ENCODE results near the gene RPS6KC1.

RPS6KC1 gene

GRCh38 chr1:213119794-213120193 lies 68.8 kb downstream of the RPS6KC1 start:
- no peak for TF ChIP-seq EZH2phosphoT487 (IDR thresholded peaks at IDR 0.05; ENCODE audit: borderline replicate concordance)
- Histone ChIP-seq H3K4me3 (ENCODE audit: low read length, poor library complexity, severe bottlenecking) (no peak overlapping the region), H3K9ac (ENCODE audit: low read depth, low read length, poor library complexity, severe bottlenecking) (no peak overlapping the region), H3K4me2 (ENCODE audit: low read depth, low read length, poor library complexity, severe bottlenecking) (no peak overlapping the region), H3K79me2 (ENCODE audit: insufficient read depth, low read length) (no peaks in the 10 kb centered on the region), H3K9me3 (ENCODE audit: insufficient read depth, low read depth, low read length) (no peaks in the 10 kb centered on the region), H3K4me1 (ENCODE audit: insufficient read depth, low read length, poor library complexity, severe bottlenecking) (no peaks in the 10 kb centered on the region), H3F3A (ENCODE audit: low read depth) (no peaks in the 10 kb centered on the region), H3K36me3 (ENCODE audit: insufficient read depth, low read length) (no peaks in the 10 kb centered on the region), H3K27me3 (ENCODE audit: insufficient read depth, low read length, poor library complexity, severe bottlenecking) (no peaks in the 10 kb centered on the region), H2AFZ (ENCODE audit: low read length) (no peak overlapping the region), H4K20me1 (ENCODE audit: insufficient read depth, low read length, poor library complexity, severe bottlenecking) (no peaks in the 10 kb centered on the region), H3K9me2 (replicated peaks; ENCODE audit: low read depth, low read length) (no peaks in the 10 kb centered on the region)

- Histone ChIP-seq H3K36me3 (ENCODE audit: insufficient read depth, low read length) (no peaks in the 10 kb centered on the region), H2AFZ (ENCODE audit: low read length) (no peak overlapping the region), H3K9me2 (replicated peaks; ENCODE audit: low read depth, low read length) (no peaks in the 10 kb centered on the region), H3K9me3 (ENCODE audit: insufficient read depth, low read depth, low read length) (no peaks in the 10 kb centered on the region), H3K4me2 (ENCODE audit: low read depth, low read length, poor library complexity, severe bottlenecking) (no peak overlapping the region), H3K4me3 (ENCODE audit: low read length, poor library complexity, severe bottlenecking) (no peak overlapping the region), H3K27me3 (ENCODE audit: insufficient read depth, low read length, poor library complexity, severe bottlenecking) (no peaks in the 10 kb centered on the region), H3K79me2 (ENCODE audit: insufficient read depth, low read length) (no peaks in the 10 kb centered on the region), H3K4me1 (ENCODE audit: insufficient read depth, low read length, poor library complexity, severe bottlenecking) (no peaks in the 10 kb centered on the region), H4K20me1 (ENCODE audit: insufficient read depth, low read length, poor library complexity, severe bottlenecking) (no peaks in the 10 kb centered on the region), H3F3A (ENCODE audit: low read depth) (no peaks in the 10 kb centered on the region), H3K9ac (ENCODE audit: low read depth, low read length, poor library complexity, severe bottlenecking) (no peak overlapping the region)
- TF ChIP-seq EZH2phosphoT487 (IDR thresholded peaks at IDR 0.05; ENCODE audit: borderline replicate concordance) (no peak), CTCF (conservative IDR thresholded peaks at IDR 0.05; ENCODE audit: low read length) (no peak)
Measured at GRCh38 chr1:213120386-213120785, 69.3 kb downstream of the RPS6KC1 start.

- no peak for TF ChIP-seq CTCF (conservative IDR thresholded peaks at IDR 0.05; ENCODE audit: low read length)
- no peak for TF ChIP-seq EZH2phosphoT487 (IDR thresholded peaks at IDR 0.05; ENCODE audit: borderline replicate concordance)
- H3K4me3 ChIP-seq (ENCODE audit: low read length, poor library complexity, severe bottlenecking), result no peak overlapping the region
- H3K9me2 ChIP-seq (replicated peaks; ENCODE audit: low read depth, low read length), result no peaks in the 10 kb centered on the region
- no peaks in the 10 kb centered on the region for H3K9me3 ChIP-seq (ENCODE audit: insufficient read depth, low read depth, low read length)
- no peaks in the 10 kb centered on the region for H4K20me1 ChIP-seq (ENCODE audit: insufficient read depth, low read length, poor library complexity, severe bottlenecking)
- no peak overlapping the region for H2AFZ ChIP-seq (ENCODE audit: low read length)
- no peaks in the 10 kb centered on the region for H3K36me3 ChIP-seq (ENCODE audit: insufficient read depth, low read length)
- no peak overlapping the region for H3K9ac ChIP-seq (ENCODE audit: low read depth, low read length, poor library complexity, severe bottlenecking)
- H3K79me2 ChIP-seq (ENCODE audit: insufficient read depth, low read length), result no peaks in the 10 kb centered on the region
- no peaks in the 10 kb centered on the region for H3K4me1 ChIP-seq (ENCODE audit: insufficient read depth, low read length, poor library complexity, severe bottlenecking)
- H3K27me3 ChIP-seq (ENCODE audit: insufficient read depth, low read length, poor library complexity, severe bottlenecking), result no peaks in the 10 kb centered on the region
- no peak overlapping the region for H3K4me2 ChIP-seq (ENCODE audit: low read depth, low read length, poor library complexity, severe bottlenecking)
- no peaks in the 10 kb centered on the region for H3F3A ChIP-seq (ENCODE audit: low read depth)
Measured at GRCh38 chr1:213120961-213121360, 69.9 kb downstream of the RPS6KC1 start.

GRCh38 chr1:213122514-213122929 lies 71.5 kb downstream of the RPS6KC1 start:
- Histone ChIP-seq H3K9ac (ENCODE audit: low read depth, low read length, poor library complexity, severe bottlenecking) (no peak overlapping the region), H3F3A (ENCODE audit: low read depth) (no peaks in the 10 kb centered on the region), H3K27me3 (ENCODE audit: insufficient read depth, low read length, poor library complexity, severe bottlenecking) (no peaks in the 10 kb centered on the region), H3K36me3 (ENCODE audit: insufficient read depth, low read length) (no peaks in the 10 kb centered on the region), H3K4me1 (ENCODE audit: insufficient read depth, low read length, poor library complexity, severe bottlenecking) (no peaks in the 10 kb centered on the region), H3K9me3 (ENCODE audit: insufficient read depth, low read depth, low read length) (no peaks in the 10 kb centered on the region), H3K79me2 (ENCODE audit: insufficient read depth, low read length) (no peaks in the 10 kb centered on the region), H3K4me3 (ENCODE audit: low read length, poor library complexity, severe bottlenecking) (no peak overlapping the region), H4K20me1 (ENCODE audit: insufficient read depth, low read length, poor library complexity, severe bottlenecking) (no peaks in the 10 kb centered on the region), H2AFZ (ENCODE audit: low read length) (no peak overlapping the region), H3K9me2 (replicated peaks; ENCODE audit: low read depth, low read length) (no peaks in the 10 kb centered on the region), H3K4me2 (ENCODE audit: low read depth, low read length, poor library complexity, severe bottlenecking) (no peak overlapping the region)
- TF ChIP-seq CTCF (conservative IDR thresholded peaks at IDR 0.05; ENCODE audit: low read length) (peak; percentile 57), EZH2phosphoT487 (IDR thresholded peaks at IDR 0.05; ENCODE audit: borderline replicate concordance) (no peak)

Measured in Loucy (cell line).